DOHH2 (cell line): ENCODE results near the gene INHBC.

ENCODE experiments used
- H3F3A ChIP-seq: fragments of 200-600 bp; sonication (generic), shearing (Covaris generic); 2 replicates; pipeline ENCODE4 v1.6.0; 2016; ENCODE audit warnings: antibody characterized with exemption, mild to moderate bottlenecking; ENCODE audit not compliant: control insufficient read depth, insufficient read depth
- H3K27ac ChIP-seq: fragments of 200-600 bp; sonication (generic); 2 replicates; pipeline ENCODE4 v1.5.1; 2014; ENCODE audit warnings: low read depth, mild to moderate bottlenecking, low read length, moderate library complexity
- H3K27me3 ChIP-seq: fragments of 200-600 bp; sonication (generic); 2 replicates; pipeline ENCODE4 v1.6.1; 2014; ENCODE audit warnings: mild to moderate bottlenecking, low read length, mixed read lengths; ENCODE audit not compliant: control insufficient read depth
- H3K36me3 ChIP-seq: fragments of 200-600 bp; sonication (generic); 2 replicates; pipeline ENCODE4 v1.6.1; 2014; ENCODE audit warnings: mild to moderate bottlenecking, low read length, moderate library complexity, mixed read lengths; ENCODE audit not compliant: control insufficient read depth
- H3K4me1 ChIP-seq: fragments of 200-600 bp; sonication (generic); 2 replicates; pipeline ENCODE4 v1.6.1; 2014; ENCODE audit warnings: mild to moderate bottlenecking, low read length, mixed read lengths; ENCODE audit not compliant: control insufficient read depth
- H3K4me2 ChIP-seq: fragments of 200-600 bp; sonication (generic); 2 replicates; pipeline ENCODE4 v1.6.0; 2014; ENCODE audit warnings: mild to moderate bottlenecking, low read length, moderate library complexity
- H3K4me3 ChIP-seq: fragments of 200-600 bp; sonication (generic); 2 replicates; pipeline ENCODE4 v1.5.1; 2014; ENCODE audit warnings: mild to moderate bottlenecking, low read length, mixed read lengths
- H3K79me2 ChIP-seq: fragments of 200-600 bp; sonication (generic); 2 replicates; pipeline ENCODE4 v1.6.1; 2014; ENCODE audit warnings: mild to moderate bottlenecking, low read length, mixed read lengths; ENCODE audit not compliant: control insufficient read depth
- H3K9me2 ChIP-seq: fragments of 200-600 bp; sonication (generic); replicated peaks from 2 replicates; pipeline ENCODE4 v1.6.1; 2014; ENCODE audit warnings: mild to moderate bottlenecking, low read length, mixed read lengths; ENCODE audit not compliant: control insufficient read depth
- H3K9me3 ChIP-seq: fragments of 200-600 bp; sonication (generic); 2 replicates; pipeline ENCODE4 v1.6.1; 2014; ENCODE audit warnings: antibody characterized with exemption, low read length, mixed read lengths; ENCODE audit not compliant: control insufficient read depth, insufficient read depth
- H4K20me1 ChIP-seq: fragments of 200-600 bp; sonication (generic); 2 replicates; pipeline ENCODE4 v1.6.0; 2014; ENCODE audit warnings: low read depth, mild to moderate bottlenecking, antibody characterized with exemption, low read length, moderate library complexity; ENCODE audit not compliant: control insufficient read depth, insufficient read depth
- EZH2phosphoT487 ChIP-seq: fragments of 200-600 bp; sonication (generic); IDR thresholded peaks from 2 replicates; pipeline ENCODE4 v1.6.1; 2017; ENCODE audit warnings: borderline replicate concordance, mild to moderate bottlenecking, antibody characterized with exemption, low read length, moderate library complexity, mixed read lengths
- TF ChIP-seq, protein P1 (sequence below): fragments of 200-600 bp; sonication (generic); IDR thresholded peaks from one replicate; pipeline ENCODE4 v1.5.1; 2014; ENCODE audit warnings: antibody characterized with exemption, mild to moderate bottlenecking, low read depth, low read length; ENCODE audit not compliant: poor library complexity, severe bottlenecking

INHBC gene

GRCh38 chr12:57444744-57445143 lies 10.2 kb downstream of the INHBC start:
- no peak overlapping the region for H3K4me3 ChIP-seq
- no peak overlapping the region for H3K4me2 ChIP-seq
- no peaks in the 10 kb centered on the region for H3K79me2 ChIP-seq
- no peaks in the 10 kb centered on the region for H3K4me1 ChIP-seq
- no peak for TF ChIP-seq EZH2phosphoT487
- TF ChIP-seq, protein P1, sequence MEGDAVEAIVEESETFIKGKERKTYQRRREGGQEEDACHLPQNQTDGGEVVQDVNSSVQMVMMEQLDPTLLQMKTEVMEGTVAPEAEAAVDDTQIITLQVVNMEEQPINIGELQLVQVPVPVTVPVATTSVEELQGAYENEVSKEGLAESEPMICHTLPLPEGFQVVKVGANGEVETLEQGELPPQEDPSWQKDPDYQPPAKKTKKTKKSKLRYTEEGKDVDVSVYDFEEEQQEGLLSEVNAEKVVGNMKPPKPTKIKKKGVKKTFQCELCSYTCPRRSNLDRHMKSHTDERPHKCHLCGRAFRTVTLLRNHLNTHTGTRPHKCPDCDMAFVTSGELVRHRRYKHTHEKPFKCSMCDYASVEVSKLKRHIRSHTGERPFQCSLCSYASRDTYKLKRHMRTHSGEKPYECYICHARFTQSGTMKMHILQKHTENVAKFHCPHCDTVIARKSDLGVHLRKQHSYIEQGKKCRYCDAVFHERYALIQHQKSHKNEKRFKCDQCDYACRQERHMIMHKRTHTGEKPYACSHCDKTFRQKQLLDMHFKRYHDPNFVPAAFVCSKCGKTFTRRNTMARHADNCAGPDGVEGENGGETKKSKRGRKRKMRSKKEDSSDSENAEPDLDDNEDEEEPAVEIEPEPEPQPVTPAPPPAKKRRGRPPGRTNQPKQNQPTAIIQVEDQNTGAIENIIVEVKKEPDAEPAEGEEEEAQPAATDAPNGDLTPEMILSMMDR = no peak
- peaks cover 1% of the 10 kb centered on the region; the same call in 1 of the 2 replicates for H3K27me3 ChIP-seq
- no peaks in the 10 kb centered on the region for H3K9me2 ChIP-seq
- H3K27ac ChIP-seq = no peak overlapping the region
- no peaks in the 10 kb centered on the region for H3K9me3 ChIP-seq
- H3K36me3 ChIP-seq = no peaks in the 10 kb centered on the region
- no peaks in the 10 kb centered on the region for H4K20me1 ChIP-seq
- H3F3A ChIP-seq = peaks cover 5% of the 10 kb centered on the region; the same call in 1 of the 2 replicates

DNA sequence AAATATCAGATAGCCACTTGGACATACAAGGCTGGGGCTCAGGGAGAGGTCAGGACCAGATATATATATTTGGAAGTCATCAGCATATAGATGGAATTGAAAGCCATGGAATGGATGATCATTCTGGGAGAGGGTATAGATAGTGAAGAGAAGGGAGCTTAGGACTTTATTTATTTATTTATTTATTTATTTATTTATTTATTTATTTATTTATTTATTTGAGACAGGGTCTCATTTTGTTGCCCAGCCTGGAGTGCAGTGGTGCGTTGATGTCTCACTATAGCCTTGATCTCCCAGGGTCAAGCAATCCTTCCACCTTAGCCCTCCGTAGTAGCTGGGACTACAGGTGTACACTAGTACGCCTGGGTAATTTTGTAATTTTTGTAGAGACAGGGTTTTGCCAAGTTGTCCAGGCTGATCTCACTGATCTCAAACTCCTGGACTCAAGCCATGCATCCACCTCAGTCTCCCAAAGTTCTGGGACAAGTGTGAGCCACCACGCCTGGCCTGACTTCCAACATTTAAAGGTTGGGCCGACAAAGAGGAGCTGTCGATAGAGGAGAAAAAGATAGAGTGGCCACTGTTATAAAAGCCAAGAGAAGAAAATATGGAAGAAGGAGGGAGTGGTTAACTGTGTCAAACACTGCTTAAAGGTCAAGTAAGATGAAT lies 11.8 kb downstream of the INHBC start:
- Histone ChIP-seq H3K27ac (no peak overlapping the region), H3K9me2 (no peaks in the 10 kb centered on the region), H3K79me2 (no peaks in the 10 kb centered on the region), H3K4me3 (no peak overlapping the region), H4K20me1 (no peaks in the 10 kb centered on the region), H3K27me3 (no peaks in the 10 kb centered on the region), H3K36me3 (no peaks in the 10 kb centered on the region), H3F3A (peaks cover 5% of the 10 kb centered on the region; the same call in 1 of the 2 replicates), H3K4me1 (no peaks in the 10 kb centered on the region), H3K4me2 (no peak overlapping the region), H3K9me3 (no peaks in the 10 kb centered on the region)
- TF ChIP-seq, protein P1 = no peak
- TF ChIP-seq EZH2phosphoT487 = no peak

DNA sequence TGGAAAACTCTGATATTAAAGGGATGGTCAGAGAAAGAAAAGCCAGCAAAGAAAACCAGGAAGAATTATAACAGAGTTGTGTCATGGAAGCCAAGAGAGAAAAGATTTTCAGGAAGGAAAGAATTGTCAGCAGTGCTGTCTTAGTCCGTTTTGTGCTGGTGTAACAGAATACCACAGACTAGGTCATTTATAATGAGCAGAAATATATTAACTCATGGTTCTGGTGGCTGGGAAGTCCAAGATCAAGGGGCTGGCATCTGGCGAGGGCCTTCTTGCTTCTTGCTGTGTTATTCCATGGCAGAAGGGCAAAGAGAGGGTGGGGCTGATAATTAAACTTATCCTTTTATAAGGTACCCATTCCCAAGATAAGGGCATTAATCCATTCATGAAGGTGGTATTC lies 14.1 kb downstream of the INHBC start:
- no peaks in the 10 kb centered on the region for H3K79me2 ChIP-seq
- H3K36me3 ChIP-seq = no peaks in the 10 kb centered on the region
- H3K27me3 ChIP-seq = no peaks in the 10 kb centered on the region
- H3F3A ChIP-seq = peaks cover 5% of the 10 kb centered on the region; the same call in 1 of the 2 replicates
- peaks cover 9% of the 10 kb centered on the region for H3K4me1 ChIP-seq
- no peaks in the 10 kb centered on the region for H3K9me3 ChIP-seq
- no peaks in the 10 kb centered on the region for H3K9me2 ChIP-seq
- H3K4me3 ChIP-seq = no peak overlapping the region
- TF ChIP-seq, protein P1 = no peak
- TF ChIP-seq EZH2phosphoT487 = no peak
- H4K20me1 ChIP-seq = no peaks in the 10 kb centered on the region
- no peak overlapping the region for H3K27ac ChIP-seq
- H3K4me2 ChIP-seq = no peak overlapping the region

- H3K4me3 ChIP-seq = no peak overlapping the region
- TF ChIP-seq EZH2phosphoT487 = no peak
- TF ChIP-seq, protein P1 = no peak
- no peak overlapping the region for H3K4me2 ChIP-seq
- no peaks in the 10 kb centered on the region for H3K36me3 ChIP-seq
- H3K4me1 ChIP-seq = peaks cover 9% of the 10 kb centered on the region
- peaks cover 5% of the 10 kb centered on the region; the same call in 1 of the 2 replicates for H3F3A ChIP-seq
- H3K9me3 ChIP-seq = no peaks in the 10 kb centered on the region
- H3K9me2 ChIP-seq = no peaks in the 10 kb centered on the region
- no peaks in the 10 kb centered on the region for H3K27me3 ChIP-seq
- no peaks in the 10 kb centered on the region for H3K79me2 ChIP-seq
- H4K20me1 ChIP-seq = no peaks in the 10 kb centered on the region
- no peak overlapping the region for H3K27ac ChIP-seq
These were observed 14.8 kb downstream of the INHBC start for GRCh38 chr12:57449375-57449774.
